NK-92 treated with Interleukin-12 subunit alpha and Interleukin-12 subunit beta, amount 100 ng/mL, for 24 hours (cell line): Measurements from ENCODE around the gene JRKL.
"Not testable (repeated sequence)": the region's sequence is repeated elsewhere in the genome, so short reads cannot be mapped to it uniquely, and the experiment has no call there.

Experiments used
- DNase-seq: peaks from one replicate; lab custom pipeline; 2025; lab: John Stamatoyannopoulos, UW

JRKL gene

GRCh38 chr11:96394773-96395172, 5.0 kb downstream of the JRKL start:
- DNase-seq = no peak

GRCh38 chr11:96396637-96397036, 6.8 kb downstream of the JRKL start:
- DNase-seq = no peak

DNA sequence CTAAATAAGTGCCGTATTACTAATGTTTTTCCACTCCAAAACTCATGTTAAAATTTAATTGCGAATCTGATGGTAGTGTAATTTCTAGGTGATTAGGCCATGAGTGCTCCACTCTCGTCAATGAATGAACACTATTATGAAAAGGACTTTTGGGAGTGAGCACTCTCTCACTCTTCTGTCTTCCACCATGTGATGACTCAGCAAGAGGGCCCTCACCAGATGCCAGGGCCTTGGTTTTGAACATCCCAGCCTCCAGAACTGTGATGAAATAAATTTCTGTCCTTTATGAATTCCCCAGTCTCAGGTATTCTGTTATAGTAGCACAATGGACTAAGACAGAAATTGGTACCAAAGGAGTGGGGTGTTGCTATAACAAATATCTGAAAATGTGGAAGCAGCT, 8.1 kb downstream of the JRKL start:
- DNase-seq = no peak

DNA sequence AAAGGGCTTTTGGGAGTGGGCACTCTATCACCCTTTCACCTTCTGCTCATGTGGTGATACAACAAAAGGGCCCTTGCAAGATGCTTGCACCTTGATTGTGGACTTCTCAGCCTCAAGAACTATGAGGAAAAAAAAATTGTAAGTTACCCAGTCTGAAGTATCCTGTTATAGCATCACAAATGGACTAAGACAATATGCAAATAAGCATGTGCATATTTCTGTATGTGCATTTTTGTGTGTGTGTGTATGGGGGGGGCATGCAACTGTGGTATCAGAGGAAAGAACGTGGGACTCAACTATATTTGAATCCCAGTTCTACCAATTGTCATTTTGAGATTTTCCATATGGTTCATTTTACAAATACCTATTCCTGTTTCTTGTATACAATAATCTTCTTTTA, 10.9 kb downstream of the JRKL start:
- DNase-seq = no peak

- DNase-seq = not testable (repeated sequence)
Observed at GRCh38 chr11:96411412-96411811, 21.6 kb downstream of the JRKL start.

- no peak for DNase-seq
Observed at GRCh38 chr11:96412761-96413381, 23.1 kb downstream of the JRKL start.

- no peak for DNase-seq
Observed at GRCh38 chr11:96413408-96413807, 23.6 kb downstream of the JRKL start.

DNA sequence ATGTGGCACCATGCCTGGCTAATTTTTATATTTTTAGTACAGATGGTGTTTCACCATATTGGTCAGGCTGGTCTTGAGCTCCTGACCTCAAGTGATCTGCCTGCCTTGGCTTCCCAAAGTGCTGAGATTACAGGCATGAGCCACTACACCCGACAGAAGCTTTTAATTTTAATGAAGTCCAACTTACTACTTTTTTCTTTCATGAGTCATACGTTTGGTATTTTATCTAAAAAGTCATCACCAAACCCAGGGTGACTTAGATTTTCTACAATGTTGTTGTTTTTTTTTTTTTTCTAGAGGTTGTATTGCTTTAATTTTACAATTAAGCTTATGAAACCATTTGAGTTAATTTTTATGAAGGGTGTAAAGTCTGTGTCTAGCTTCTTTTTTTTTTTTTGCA, 34.9 kb downstream of the JRKL start:
- no peak for DNase-seq

- no peak for DNase-seq
Observed at GRCh38 chr11:96430668-96431067, 40.9 kb downstream of the JRKL start.

DNA sequence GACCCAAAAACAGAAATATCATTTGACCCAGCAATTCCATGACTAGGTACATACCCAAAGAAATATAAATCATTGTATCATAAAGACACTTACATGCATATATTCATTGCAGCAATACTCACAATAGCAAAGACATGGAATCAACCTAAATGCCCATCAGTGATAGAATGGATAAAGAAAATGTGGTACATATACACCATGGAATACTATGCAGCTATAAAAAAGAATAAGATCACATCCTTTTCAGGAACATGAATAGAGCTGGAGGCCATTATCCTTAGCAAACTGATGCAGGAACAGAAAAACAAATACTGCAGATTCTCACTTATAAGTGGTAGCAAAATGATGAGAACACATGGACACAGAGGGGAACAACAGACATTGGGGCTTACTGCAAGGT, 42.8 kb downstream of the JRKL start:
- DNase-seq = not testable (repeated sequence)
